Right atrium auricular region (tissue), 2 donors: ENCODE data around the gene LRRC32. TPM values are rescaled to one million over a fixed set of nuclear protein-coding genes. Genes with fewer than 3 reads are reported as not detected.

Experiments
- DNase-seq: peaks from one replicate; pipeline ENCODE4 v3.0.0-alpha.2; 2019; ENCODE audit warnings: low spot score
- H3K27ac ChIP-seq, 2 donors: fragments of 200-600 bp; sonication (generic); 1 replicate in 1 of 2; 2 replicates in 1 of 2; pipeline ENCODE4 v1.5.1; 2016 to 2019
- H3K27me3 ChIP-seq, 2 donors: fragments of 200-600 bp; sonication (generic); one replicate each; pipeline versions ENCODE4 v1.5.1 to v1.6.0; 2017 to 2019
- H3K36me3 ChIP-seq: fragments of 200-600 bp; sonication (generic); one replicate; pipeline ENCODE4 v1.5.1; 2016
- H3K4me1 ChIP-seq, 2 donors: fragments of 200-600 bp; sonication (generic); one replicate each; pipeline versions ENCODE4 v1.5.1 to v1.6.0; 2017 to 2019
- H3K4me3 ChIP-seq, 2 donors: fragments of 200-600 bp; sonication (generic); 1 replicate in 1 of 2; 2 replicates in 1 of 2; pipeline ENCODE4 v1.5.1; 2017 to 2019; ENCODE audit warnings: mild to moderate bottlenecking in 1 of 2, moderate library complexity in 1 of 2
- H3K9me3 ChIP-seq, 2 donors: fragments of 200-600 bp; sonication (generic); one replicate each; pipeline ENCODE4 v1.5.1; 2019
- total RNA-seq, 2 donors: library from RNA; depleted of rRNA; stranded (reverse); fragments of >200 nt; gene quantifications; one replicate each; pipeline ENCODE4 v1.1.0, GENCODE V29; 2016
- TF ChIP-seq, protein P1 (sequence below), 2 donors: fragments of 200-600 bp; sonication (generic); IDR thresholded peaks; one replicate each; pipeline ENCODE4 v1.5.1; 2019; ENCODE audit warnings: antibody characterized with exemption in 2 of 2

LRRC32 gene
- total RNA-seq, 2 donors from 2014 or later = 37.9 to 56.0 TPM

DNA sequence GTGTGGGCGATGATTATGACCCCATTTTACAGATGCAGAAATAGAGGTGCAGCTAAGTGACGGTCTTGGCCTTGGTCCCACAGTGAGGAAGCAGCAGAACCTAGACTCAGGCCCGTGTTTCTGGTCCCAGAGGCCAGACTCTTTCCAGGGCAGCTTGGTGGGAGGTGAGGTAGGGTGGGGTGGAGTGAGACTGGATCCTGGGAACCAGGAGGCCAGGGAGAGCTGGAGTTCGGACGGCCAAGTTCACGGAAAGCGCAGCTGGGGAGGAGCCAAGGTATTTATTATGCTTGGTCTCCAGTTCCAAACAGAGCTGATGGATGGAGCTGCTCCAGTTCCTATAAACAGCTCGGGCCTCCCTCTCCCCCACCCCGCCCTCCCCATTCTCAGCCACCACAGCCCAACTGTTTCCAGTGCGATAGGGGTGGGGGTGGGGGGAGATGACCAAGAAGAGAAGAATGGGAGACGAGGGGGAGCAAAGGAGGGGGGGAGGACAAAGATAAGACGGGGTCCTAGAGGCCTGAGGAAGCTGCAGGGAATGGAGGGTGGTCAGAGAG is 16.2 kb downstream of the LRRC32 start:
- peak overlapping the region; percentile 65 to 69 for H3K27ac ChIP-seq
- no peaks in the 10 kb centered on the region for H3K27me3 ChIP-seq
- DNase-seq = peak; percentile 73
- H3K4me1 ChIP-seq = peaks cover 0 to 74% of the 10 kb centered on the region in 2 donors
- H3K9me3 ChIP-seq = no peaks in the 10 kb centered on the region
- H3K36me3 ChIP-seq = peaks cover 8% of the 10 kb centered on the region
- no peak overlapping the region for H3K4me3 ChIP-seq
- TF ChIP-seq, protein P1, sequence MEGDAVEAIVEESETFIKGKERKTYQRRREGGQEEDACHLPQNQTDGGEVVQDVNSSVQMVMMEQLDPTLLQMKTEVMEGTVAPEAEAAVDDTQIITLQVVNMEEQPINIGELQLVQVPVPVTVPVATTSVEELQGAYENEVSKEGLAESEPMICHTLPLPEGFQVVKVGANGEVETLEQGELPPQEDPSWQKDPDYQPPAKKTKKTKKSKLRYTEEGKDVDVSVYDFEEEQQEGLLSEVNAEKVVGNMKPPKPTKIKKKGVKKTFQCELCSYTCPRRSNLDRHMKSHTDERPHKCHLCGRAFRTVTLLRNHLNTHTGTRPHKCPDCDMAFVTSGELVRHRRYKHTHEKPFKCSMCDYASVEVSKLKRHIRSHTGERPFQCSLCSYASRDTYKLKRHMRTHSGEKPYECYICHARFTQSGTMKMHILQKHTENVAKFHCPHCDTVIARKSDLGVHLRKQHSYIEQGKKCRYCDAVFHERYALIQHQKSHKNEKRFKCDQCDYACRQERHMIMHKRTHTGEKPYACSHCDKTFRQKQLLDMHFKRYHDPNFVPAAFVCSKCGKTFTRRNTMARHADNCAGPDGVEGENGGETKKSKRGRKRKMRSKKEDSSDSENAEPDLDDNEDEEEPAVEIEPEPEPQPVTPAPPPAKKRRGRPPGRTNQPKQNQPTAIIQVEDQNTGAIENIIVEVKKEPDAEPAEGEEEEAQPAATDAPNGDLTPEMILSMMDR (IDR thresholded peaks at IDR 0.05) = no peak

- TF ChIP-seq, protein P1 (IDR thresholded peaks at IDR 0.05) = no peak
- no peaks in the 10 kb centered on the region for H3K27me3 ChIP-seq
- H3K27ac ChIP-seq = peak overlapping the region; percentile 65 to 69
- H3K4me3 ChIP-seq = no peak overlapping the region
- H3K9me3 ChIP-seq = no peaks in the 10 kb centered on the region
- peaks cover 3% of the 10 kb centered on the region for H3K36me3 ChIP-seq
- peak; percentile 80 for DNase-seq
- H3K4me1 ChIP-seq = peaks cover 0 to 75% of the 10 kb centered on the region in 2 donors
Observed at GRCh38 chr11:76653674-76654284, 16.8 kb downstream of the LRRC32 start.

DNA sequence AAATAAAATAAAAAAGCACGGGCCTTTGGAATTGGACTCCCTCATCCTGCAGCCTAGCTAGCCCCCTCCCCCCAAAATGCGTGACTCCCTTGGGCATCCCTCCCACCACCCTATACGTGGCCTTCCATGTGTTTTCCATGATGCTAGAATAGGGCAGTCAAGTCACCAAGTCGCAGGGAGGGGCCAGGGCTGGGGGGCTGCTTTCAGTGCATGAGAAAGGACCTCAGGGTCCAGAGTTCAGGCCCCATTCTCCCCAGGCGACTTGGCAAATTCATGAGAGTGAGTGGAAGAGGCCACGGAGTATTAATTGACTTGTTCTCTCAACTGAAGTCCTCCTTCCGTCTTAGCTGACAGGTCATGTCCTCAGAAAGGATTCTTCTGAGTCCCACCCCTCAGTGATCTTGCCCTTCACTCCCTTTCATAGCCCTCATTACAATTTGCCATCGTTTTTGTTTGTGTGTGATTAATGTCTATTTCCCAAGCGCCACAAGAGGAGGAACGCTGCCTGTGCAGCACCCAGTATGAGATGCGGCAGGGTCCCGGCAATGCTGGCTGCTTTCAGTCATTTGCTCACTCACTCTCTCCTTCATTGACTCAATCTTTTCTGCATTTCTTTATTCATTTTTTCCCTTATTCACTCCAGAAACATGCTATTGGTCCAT is 17.4 kb downstream of the LRRC32 start:
- Histone ChIP-seq H3K36me3 (no peaks in the 10 kb centered on the region), H3K4me3 (no peak overlapping the region), H3K9me3 (no peaks in the 10 kb centered on the region), H3K4me1 (peaks cover 0 to 73% of the 10 kb centered on the region in 2 donors), H3K27ac (peak overlapping the region; percentile 65 to 69), H3K27me3 (no peaks in the 10 kb centered on the region)
- TF ChIP-seq, protein P1 (IDR thresholded peaks at IDR 0.05) = no peak
- no peak for DNase-seq

DNA sequence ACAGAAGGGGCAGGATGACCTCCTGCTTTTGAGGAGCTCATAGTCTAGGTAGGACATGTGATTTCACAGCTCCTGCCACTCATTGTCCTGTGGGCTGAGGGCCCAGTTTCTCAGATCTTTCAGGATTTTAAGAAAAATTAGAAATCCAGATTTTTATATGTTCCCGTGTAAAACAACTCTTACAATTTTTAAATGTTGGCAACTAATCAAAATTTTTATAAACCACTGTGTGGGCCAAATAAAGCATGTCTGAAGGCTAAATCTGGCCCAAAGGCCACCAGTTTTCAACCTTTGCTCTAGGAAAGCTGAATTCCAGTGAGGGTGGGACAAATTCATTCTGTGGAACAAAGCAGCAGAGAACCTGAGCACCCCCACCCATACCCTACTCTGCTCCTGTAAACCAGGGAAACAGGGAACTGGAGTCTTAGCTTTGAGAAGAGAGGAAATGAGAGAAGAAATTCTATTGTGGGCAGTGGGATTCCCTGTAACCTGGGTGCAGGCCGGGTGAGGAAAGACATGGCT is 20.6 kb downstream of the LRRC32 start:
- Histone ChIP-seq H3K27me3 (no peaks in the 10 kb centered on the region), H3K36me3 (no peaks in the 10 kb centered on the region), H3K4me1 (peaks cover 0 to 41% of the 10 kb centered on the region in 2 donors), H3K9me3 (peaks cover 0 to 12% of the 10 kb centered on the region in 2 donors), H3K27ac (peak overlapping the region; percentile 29 to 50), H3K4me3 (no peak overlapping the region)
- DNase-seq = no peak
- TF ChIP-seq, protein P1 (IDR thresholded peaks at IDR 0.05) = no peak

DNA sequence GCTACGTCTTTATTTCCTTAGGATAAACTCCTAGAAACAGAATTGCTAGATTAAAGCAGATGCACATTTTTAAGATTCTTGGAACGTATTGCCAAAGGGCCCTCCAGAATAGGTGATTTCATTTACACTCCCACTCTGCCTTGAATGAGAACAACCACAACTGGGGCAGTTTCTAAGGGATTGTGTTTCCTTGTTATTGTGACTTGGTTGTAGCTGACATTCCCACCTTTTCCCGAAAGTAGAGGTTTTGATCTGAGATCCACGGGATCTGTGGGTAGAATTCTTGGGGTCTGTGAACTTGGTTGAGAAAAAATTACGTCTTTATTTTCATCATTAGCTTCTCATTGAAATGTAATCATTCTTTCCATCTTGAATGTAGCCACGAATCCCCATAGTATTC is 21.5 kb downstream of the LRRC32 start:
- Histone ChIP-seq H3K27me3 (no peaks in the 10 kb centered on the region), H3K4me1 (peaks cover 0 to 32% of the 10 kb centered on the region in 2 donors), H3K9me3 (peaks cover 0 to 12% of the 10 kb centered on the region in 2 donors), H3K27ac (peak overlapping the region in 1 of 2 donors; percentile 29), H3K4me3 (no peak overlapping the region), H3K36me3 (no peaks in the 10 kb centered on the region)
- DNase-seq = no peak
- TF ChIP-seq, protein P1 (IDR thresholded peaks at IDR 0.05) = no peak
